CD4-positive, alpha-beta T cell (primary cell): Measurements from ENCODE around the gene DOK1. TPM values are rescaled to one million over a fixed set of nuclear protein-coding genes. Genes with fewer than 3 reads are reported as not detected.
A peak's percentile ranks its signal among the peaks of the same experiment; 100 is the strongest.

Experiments used
- ATAC-seq: fragments of 200-7000 bp; cut with Tn5 transposase; one replicate; pipeline ENCODE4 v1.10.0; 2022; ENCODE audit warnings: mild to moderate bottlenecking; ENCODE audit not compliant: poor library complexity
- CTCF ChIA-PET: fragments of 350-600 bp; sonication (Branson Sonifier 250); formaldehyde crosslinking; loops from one replicate; lab custom pipeline; 2021; ENCODE audit warnings: antibody characterized with exemption, inconsistent platforms; lab: Charles Lee
- POLR2A ChIA-PET: fragments of 350-600 bp; sonication (Branson Sonifier 250); formaldehyde crosslinking; loops from one replicate; lab custom pipeline; 2021; ENCODE audit warnings: antibody characterized with exemption, inconsistent platforms; lab: Charles Lee
- DNase-seq, 14 experiments: peaks; one replicate each; pipeline ENCODE4 v3.0.0-alpha.2; 2013 to 2020; ENCODE audit warnings: mixed read lengths in 2 of 14
- H3K27ac ChIP-seq, 2 donors: one replicate each; pipeline versions ENCODE4 v1.5.1 to v1.7.0; 2013; ENCODE audit warnings: low read length in 2 of 2, low read depth in 1 of 2, mild to moderate bottlenecking in 1 of 2
- H3K27me3 ChIP-seq, 2 experiments: 1 replicate in 1 of 2; 2 replicates in 1 of 2; pipeline versions ENCODE4 v1.6.1 to v1.7.0; 2013; ENCODE audit warnings: low read length in 2 of 2, control low read depth in 1 of 2, mild to moderate bottlenecking in 1 of 2, moderate library complexity in 1 of 2; ENCODE audit not compliant: insufficient read depth in 2 of 2, control insufficient read depth in 1 of 2
- H3K36me3 ChIP-seq: one replicate; pipeline ENCODE4 v1.6.1; 2013; ENCODE audit warnings: low read length, control low read depth; ENCODE audit not compliant: insufficient read depth
- H3K4me1 ChIP-seq: one replicate; pipeline ENCODE4 v1.6.1; 2013; ENCODE audit warnings: low read length, control low read depth; ENCODE audit not compliant: insufficient read depth
- H3K4me3 ChIP-seq: one replicate; pipeline ENCODE4 v1.5.1; 2013; ENCODE audit warnings: mild to moderate bottlenecking, low read length, moderate library complexity
- H3K9me3 ChIP-seq, 2 experiments: 1 replicate in 1 of 2; 2 replicates in 1 of 2; pipeline versions ENCODE4 v1.6.1 to v1.7.0; 2013; ENCODE audit warnings: low read length in 2 of 2, mild to moderate bottlenecking in 2 of 2, control low read depth in 1 of 2, moderate library complexity in 1 of 2; ENCODE audit not compliant: control insufficient read depth in 1 of 2, insufficient read depth in 1 of 2
- H3K27ac Mint-ChIP-seq: one replicate; pipeline ENCODE4 v1.8.0; 2020; ENCODE audit warnings: mixed read lengths
- H3K27me3 Mint-ChIP-seq: one replicate; pipeline ENCODE4 v1.8.0; 2021; ENCODE audit warnings: mixed read lengths
- H3K36me3 Mint-ChIP-seq: one replicate; pipeline ENCODE4 v1.8.0; 2021; ENCODE audit warnings: low read depth, mixed read lengths
- H3K4me1 Mint-ChIP-seq: one replicate; pipeline ENCODE4 v1.8.0; 2021; ENCODE audit warnings: low read depth, mixed read lengths
- H3K4me3 Mint-ChIP-seq: one replicate; pipeline ENCODE4 v1.8.0; 2020; ENCODE audit warnings: mild to moderate bottlenecking, mixed read lengths
- H3K9me3 Mint-ChIP-seq: one replicate; pipeline ENCODE4 v1.8.0; 2020; ENCODE audit warnings: mixed read lengths
- intact Hi-C, 2 experiments: fragments of 100-400 bp; cut with DNase I in 1 of 2; cut with micrococcal nuclease in 1 of 2; formaldehyde crosslinking; loops; one replicate each; pipeline versions ENCODE4 v1.15.1 to v1.9.0; 2023 to 2025; cut with DNase I, micrococcal nuclease
- total RNA-seq, 174 experiments: library from RNA in 2 of 174; stranded (reverse) in 2 of 174; gene quantifications; one replicate each; pipeline ENCODE4 v1.2.3 and lab custom pipeline; 2021 to 2026
- TF ChIP-seq, protein P1 (sequence below): fragments of 200-600 bp; IDR thresholded peaks from one replicate; pipeline ENCODE4 v1.8.0; 2022; ENCODE audit warnings: antibody characterized with exemption, mild to moderate bottlenecking

DOK1 gene
- total RNA-seq, 2 experiments from 2014 or later: 3.4 to 6.0 TPM

DNA sequence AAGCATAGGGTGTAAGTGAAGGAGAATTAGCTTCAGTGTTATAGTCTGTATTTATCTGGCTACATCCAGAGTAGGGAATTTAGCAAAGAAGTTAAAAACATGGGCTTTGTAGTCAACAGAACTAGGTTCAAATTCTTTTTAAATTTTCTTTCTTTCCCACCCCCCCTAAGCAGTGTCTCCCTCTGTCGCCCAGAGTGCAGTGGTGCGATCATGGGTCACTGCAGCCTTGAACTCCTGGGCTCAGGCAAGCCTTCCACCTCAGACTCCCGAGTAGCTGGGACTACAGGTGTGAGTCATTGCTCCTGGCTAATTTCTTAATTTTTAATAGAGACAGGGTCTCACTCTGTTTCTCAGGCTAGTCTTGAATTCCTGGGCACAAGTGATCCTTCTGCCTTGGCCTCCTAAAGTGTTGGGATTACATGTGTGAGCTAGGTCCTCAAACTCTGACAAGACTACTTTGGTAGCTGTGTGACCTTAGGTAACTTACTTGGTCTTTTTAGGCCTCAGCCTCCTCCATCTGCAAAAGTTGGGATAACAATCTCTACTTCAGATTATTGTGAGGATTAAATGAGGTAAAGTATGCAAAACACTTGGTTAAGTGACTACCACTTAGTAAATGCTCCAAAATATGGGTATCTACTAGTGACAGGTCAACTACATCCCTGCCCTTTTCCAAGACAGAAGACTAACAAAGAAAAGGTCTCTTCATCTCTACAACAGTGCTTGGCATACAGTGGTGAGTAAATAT is 17.8 kb downstream of the DOK1 start:
- Mint-ChIP-seq H3K4me3 (no peak overlapping the region), H3K9me3 (no peaks in the 10 kb centered on the region), H3K27ac (no peak overlapping the region), H3K27me3 (peaks cover 10% of the 10 kb centered on the region), H3K36me3 (no peaks in the 10 kb centered on the region), H3K4me1 (peaks cover 20% of the 10 kb centered on the region)
- ChIA-PET CTCF (no interaction called here), POLR2A (no interaction called here)
- H3K4me3 ChIP-seq: no peak overlapping the region
- no peak overlapping the region for H3K27ac ChIP-seq
- TF ChIP-seq, protein P1, sequence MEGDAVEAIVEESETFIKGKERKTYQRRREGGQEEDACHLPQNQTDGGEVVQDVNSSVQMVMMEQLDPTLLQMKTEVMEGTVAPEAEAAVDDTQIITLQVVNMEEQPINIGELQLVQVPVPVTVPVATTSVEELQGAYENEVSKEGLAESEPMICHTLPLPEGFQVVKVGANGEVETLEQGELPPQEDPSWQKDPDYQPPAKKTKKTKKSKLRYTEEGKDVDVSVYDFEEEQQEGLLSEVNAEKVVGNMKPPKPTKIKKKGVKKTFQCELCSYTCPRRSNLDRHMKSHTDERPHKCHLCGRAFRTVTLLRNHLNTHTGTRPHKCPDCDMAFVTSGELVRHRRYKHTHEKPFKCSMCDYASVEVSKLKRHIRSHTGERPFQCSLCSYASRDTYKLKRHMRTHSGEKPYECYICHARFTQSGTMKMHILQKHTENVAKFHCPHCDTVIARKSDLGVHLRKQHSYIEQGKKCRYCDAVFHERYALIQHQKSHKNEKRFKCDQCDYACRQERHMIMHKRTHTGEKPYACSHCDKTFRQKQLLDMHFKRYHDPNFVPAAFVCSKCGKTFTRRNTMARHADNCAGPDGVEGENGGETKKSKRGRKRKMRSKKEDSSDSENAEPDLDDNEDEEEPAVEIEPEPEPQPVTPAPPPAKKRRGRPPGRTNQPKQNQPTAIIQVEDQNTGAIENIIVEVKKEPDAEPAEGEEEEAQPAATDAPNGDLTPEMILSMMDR: no peak
- peaks cover 0 to 4% of the 10 kb centered on the region in 2 experiments for H3K27me3 ChIP-seq
- peaks cover 5% of the 10 kb centered on the region for H3K4me1 ChIP-seq
- H3K9me3 ChIP-seq: no peaks in the 10 kb centered on the region
- no peak for DNase-seq
- no peaks in the 10 kb centered on the region for H3K36me3 ChIP-seq
- intact Hi-C loops: no loop called here
- no peak for ATAC-seq

DNA sequence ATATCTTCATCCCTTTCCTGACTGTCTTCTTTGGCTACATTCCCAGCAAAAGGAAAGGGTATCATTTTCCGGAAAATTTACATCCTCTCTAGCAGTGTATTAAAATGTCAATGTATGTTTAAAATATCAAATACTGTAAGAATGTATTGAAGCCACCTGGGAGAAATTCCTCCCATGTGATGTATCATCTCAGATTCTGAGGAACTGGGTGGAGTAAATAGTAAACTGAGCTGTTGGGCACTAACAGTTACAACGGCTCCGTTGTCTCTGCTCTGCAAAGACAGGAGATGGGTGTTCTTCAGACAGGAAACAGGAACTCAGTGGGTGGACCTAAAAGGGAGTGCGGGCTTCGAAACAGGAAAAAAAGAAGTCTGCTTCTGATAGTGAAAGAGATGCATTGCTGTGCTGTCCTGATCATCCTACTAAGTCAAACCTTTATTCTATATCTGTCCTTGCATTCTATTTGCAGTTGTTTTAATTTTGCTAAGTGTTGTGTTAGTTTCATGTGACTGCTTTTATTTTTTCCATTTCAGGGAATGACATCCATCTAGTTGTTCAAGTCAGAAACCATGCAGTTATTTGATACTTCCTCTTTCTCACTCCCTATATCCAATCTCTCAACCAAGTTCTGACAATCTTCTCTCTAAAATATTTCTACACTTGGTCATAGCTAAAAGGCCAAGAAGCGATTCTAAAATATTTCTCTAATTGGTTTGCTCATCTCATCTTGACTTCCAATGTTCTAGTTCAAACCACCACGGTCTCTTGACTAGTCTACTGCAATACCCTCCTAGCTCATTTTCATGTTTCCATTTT is 19.4 kb downstream of the DOK1 start:
- peaks cover 20% of the 10 kb centered on the region for H3K4me1 Mint-ChIP-seq
- POLR2A ChIA-PET: interaction anchor here (1.7 kb wide), 1 partner anchor 115 kb away, joined by 5 read pairs; the partner anchor contains the start of gene WBP1
- TF ChIP-seq, protein P1: no peak
- H3K27me3 Mint-ChIP-seq: no peaks in the 10 kb centered on the region
- H3K27me3 ChIP-seq: no peaks in the 10 kb centered on the region
- no peaks in the 10 kb centered on the region for H3K36me3 ChIP-seq
- DNase-seq (peak in 5 of 14 experiments; percentile 4 to 65 (median 60)), ATAC-seq (peak; percentile 87)
- peak overlapping the region; percentile 4 for H3K4me3 ChIP-seq
- peaks cover 5% of the 10 kb centered on the region for H3K4me1 ChIP-seq
- H3K4me3 Mint-ChIP-seq: peak overlapping the region; percentile 61
- peak overlapping the region in 1 of 2 donors; percentile 2 for H3K27ac ChIP-seq
- no peaks in the 10 kb centered on the region for H3K9me3 ChIP-seq
- peak overlapping the region; percentile 68 for H3K27ac Mint-ChIP-seq
- CTCF ChIA-PET: no interaction called here
- no peaks in the 10 kb centered on the region for H3K36me3 Mint-ChIP-seq
- intact Hi-C loops: no loop called here
- no peaks in the 10 kb centered on the region for H3K9me3 Mint-ChIP-seq

DNA sequence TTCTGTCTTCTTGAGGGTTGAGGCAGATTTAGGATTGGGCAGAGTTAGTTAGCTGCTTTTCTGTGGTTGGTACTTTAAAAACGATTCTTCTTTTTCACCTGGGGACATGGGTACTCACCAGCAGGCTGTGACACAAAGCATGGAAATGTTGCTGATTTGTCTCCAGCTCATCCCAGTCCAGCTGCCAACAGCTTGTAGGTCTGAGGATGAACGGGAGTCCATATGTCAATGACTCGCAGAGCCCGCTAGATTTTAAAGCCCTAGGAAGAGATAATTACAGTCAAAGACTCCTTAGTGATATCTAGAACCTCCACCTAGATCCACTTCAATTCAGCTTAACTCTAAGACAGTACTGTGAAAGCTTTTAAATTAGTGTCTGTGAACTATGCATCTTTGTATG is 20.8 kb downstream of the DOK1 start:
- ChIA-PET POLR2A (interaction anchor here (1.7 kb wide), 1 partner anchor 116 kb away, joined by 5 read pairs; the partner anchor contains the start of gene WBP1), CTCF (no interaction called here)
- H3K9me3 Mint-ChIP-seq: no peaks in the 10 kb centered on the region
- H3K27me3 ChIP-seq: no peaks in the 10 kb centered on the region
- no peak for ATAC-seq
- no peak overlapping the region for H3K27ac Mint-ChIP-seq
- no peaks in the 10 kb centered on the region for H3K36me3 ChIP-seq
- H3K27ac ChIP-seq: no peak overlapping the region
- H3K4me3 Mint-ChIP-seq: no peak overlapping the region
- no peak overlapping the region for H3K4me3 ChIP-seq
- DNase-seq: no peak
- TF ChIP-seq, protein P1: no peak
- peaks cover 4% of the 10 kb centered on the region for H3K27me3 Mint-ChIP-seq
- no peaks in the 10 kb centered on the region for H3K36me3 Mint-ChIP-seq
- H3K9me3 ChIP-seq: no peaks in the 10 kb centered on the region
- peaks cover 20% of the 10 kb centered on the region for H3K4me1 Mint-ChIP-seq
- peaks cover 5% of the 10 kb centered on the region for H3K4me1 ChIP-seq
- intact Hi-C loops: no loop called here
